ENCODE data around the gene TNFRSF8.

Gene TNFRSF8

DNA sequence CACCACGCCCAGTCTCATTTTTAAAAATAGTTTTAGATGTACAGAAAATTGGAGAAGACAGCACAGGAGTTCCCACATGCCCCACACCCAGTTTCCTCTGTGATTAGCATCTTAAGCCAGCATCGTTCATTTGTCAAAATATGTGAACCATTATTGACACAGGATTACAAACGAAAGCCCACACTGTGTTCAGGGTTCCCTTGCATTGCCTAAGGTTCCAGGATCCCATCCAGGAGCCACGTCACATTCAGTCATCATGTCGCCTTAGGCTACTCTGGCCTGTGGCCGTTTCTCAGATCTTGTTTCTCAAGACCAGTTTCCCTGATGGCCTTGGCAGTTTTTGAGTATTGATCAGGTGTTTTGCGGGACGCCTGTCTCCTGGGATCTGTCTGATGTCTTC lies 69.0 kb downstream of the TNFRSF8 start:
- DNase-seq (ENCODE audit: insufficient read length, low spot score) (no peak), FAIRE-seq (no peak)
- TF ChIP-seq POLR2A (IDR thresholded peaks at IDR 0.05; ENCODE audit: low read depth, low read length), result no peak

DNA sequence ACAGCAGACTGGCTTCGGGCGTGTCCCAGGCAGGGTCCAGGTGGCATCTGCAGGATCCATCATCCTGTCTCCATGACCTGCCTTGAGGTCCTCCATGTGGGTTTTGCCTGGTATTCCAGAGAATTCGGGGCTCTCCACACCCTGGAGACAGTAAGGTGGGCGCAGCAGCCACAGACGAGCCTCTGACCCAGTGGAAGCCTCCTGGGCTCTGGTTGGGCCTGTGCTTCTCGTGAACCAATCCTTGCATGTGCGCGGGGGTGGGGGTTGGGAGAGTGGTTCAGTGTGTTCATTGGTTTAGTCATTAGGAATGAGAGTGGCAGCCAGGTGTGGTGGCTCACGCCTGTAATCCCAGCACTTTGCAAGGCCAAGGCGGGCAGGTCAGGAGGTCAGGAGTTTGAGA lies 71.6 kb downstream of the TNFRSF8 start:
- FAIRE-seq (no peak), DNase-seq (ENCODE audit: insufficient read length, low spot score) (no peak)
- no peak for TF ChIP-seq POLR2A (IDR thresholded peaks at IDR 0.05; ENCODE audit: low read depth, low read length)

DNA sequence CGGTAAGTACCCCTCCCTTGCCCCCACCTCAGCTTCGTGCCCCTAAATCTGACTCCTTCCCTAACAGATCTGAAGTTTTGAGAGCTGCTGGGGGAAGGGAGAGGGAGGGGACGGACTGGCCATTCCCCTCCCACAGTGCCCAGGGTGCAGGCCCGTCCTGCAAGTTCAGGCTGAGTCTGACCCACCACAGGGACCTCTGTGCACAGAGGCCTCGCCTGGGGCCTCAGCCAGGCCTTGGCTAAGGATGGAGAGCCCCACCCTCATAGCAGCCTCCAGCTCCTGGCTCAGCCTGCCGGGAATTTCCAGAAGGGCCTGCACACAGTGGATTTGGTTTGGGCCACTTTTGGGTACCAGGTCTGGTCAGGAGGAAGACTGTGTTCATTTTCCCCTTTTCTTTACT lies 72.5 kb downstream of the TNFRSF8 start:
- FAIRE-seq, result no peak
- DNase-seq (ENCODE audit: insufficient read length, low spot score), result no peak
- TF ChIP-seq POLR2A (IDR thresholded peaks at IDR 0.05; ENCODE audit: low read depth, low read length), result no peak

GRCh38 chr1:12136916-12137610 lies 74.0 kb downstream of the TNFRSF8 start:
- no peak for TF ChIP-seq POLR2A (IDR thresholded peaks at IDR 0.05; ENCODE audit: low read depth, low read length)
- FAIRE-seq (no peak), DNase-seq (ENCODE audit: insufficient read length, low spot score) (no peak)

DNA sequence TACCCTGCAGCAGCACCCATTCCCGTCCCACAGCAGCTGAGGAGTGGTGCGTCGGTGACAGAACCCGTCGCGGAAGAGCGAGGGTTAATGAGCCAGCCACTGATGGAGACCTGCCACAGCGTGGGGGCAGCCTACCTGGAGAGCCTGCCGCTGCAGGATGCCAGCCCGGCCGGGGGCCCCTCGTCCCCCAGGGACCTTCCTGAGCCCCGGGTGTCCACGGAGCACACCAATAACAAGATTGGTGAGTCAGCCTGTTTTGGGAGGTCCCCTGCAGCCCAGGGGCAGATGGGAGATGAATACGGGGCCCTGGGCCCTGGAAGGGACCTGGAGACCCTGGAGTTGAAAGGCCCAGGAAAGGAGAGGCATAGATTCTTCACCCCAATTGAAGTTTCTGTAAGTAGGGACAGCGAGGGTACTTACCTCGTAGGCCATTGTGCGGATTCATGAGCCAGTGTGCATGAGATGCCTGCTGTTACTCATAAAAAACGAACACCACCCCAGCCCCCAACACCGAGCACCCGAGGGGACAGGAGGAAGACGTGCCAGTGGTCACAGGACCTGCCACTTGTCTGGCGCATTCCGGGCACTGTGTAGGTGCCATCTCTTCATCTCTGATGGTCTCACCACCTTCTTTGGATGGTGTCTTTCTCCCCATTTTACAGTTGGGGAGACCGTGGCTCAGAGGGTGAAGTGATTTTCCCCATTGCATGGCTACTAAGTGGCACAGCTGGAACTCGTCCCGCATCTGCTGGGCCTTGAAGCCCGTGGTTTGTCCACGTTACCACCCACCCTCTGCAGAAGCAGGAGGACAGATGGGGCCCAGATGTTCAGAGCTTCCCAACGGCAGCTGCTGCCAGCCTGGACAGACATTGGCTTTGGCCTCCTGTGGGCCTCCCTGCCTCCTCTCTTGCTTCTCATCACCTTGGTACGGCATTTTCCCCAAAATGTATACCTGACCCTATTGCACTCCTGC lies 75.4 kb downstream of the TNFRSF8 start:
- FAIRE-seq (no peak), DNase-seq (ENCODE audit: insufficient read length, low spot score) (no peak)
- TF ChIP-seq POLR2A (IDR thresholded peaks at IDR 0.05; ENCODE audit: low read depth, low read length), result no peak

- FAIRE-seq, result no peak
- TF ChIP-seq POLR2A (IDR thresholded peaks at IDR 0.05; ENCODE audit: low read depth, low read length), result no peak
- no peak for DNase-seq (ENCODE audit: insufficient read length, low spot score)
Observed at GRCh38 chr1:12140016-12140415, 76.9 kb downstream of the TNFRSF8 start.

- FAIRE-seq (no peak), DNase-seq (ENCODE audit: insufficient read length, low spot score) (no peak)
- TF ChIP-seq POLR2A (IDR thresholded peaks at IDR 0.05; ENCODE audit: low read depth, low read length), result no peak
Observed at GRCh38 chr1:12140515-12141162, 77.5 kb downstream of the TNFRSF8 start.

DNA sequence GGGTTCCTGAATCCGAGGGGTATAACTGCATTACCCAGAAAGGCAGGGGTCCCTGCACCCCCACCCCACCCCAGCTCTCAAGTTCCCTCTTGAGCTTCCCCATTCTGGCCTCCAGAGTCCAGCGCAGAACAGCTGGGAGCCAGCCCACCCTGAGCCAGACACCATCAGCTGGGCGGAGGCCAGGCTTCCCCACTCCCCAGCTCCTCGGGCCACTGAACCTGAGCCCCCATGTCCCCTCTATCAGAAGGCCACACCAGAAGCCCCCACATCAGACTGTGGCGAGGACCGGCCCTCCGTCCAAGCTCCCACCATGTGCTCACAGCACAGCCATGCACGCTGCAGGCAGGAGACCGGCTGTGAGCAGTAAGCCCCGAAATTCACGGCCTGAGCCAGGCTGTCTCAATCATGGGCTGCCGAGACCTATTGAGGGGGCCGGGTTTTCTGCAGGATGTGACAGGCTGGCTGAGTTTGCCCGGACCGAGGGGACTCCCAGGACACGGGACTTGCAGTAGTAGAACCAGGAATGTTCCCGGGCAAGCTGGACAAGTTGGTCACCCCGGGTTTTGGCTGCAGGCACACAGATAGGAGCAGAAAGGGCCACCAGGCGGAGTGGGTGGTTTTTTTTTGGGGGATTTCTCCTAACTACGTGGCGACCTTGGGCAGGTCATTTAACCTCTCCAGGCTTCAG lies 78.2 kb downstream of the TNFRSF8 start:
- no peak for FAIRE-seq
- no peak for TF ChIP-seq POLR2A (IDR thresholded peaks at IDR 0.05; ENCODE audit: low read depth, low read length)
- DNase-seq (ENCODE audit: insufficient read length, low spot score), result no peak

DNA sequence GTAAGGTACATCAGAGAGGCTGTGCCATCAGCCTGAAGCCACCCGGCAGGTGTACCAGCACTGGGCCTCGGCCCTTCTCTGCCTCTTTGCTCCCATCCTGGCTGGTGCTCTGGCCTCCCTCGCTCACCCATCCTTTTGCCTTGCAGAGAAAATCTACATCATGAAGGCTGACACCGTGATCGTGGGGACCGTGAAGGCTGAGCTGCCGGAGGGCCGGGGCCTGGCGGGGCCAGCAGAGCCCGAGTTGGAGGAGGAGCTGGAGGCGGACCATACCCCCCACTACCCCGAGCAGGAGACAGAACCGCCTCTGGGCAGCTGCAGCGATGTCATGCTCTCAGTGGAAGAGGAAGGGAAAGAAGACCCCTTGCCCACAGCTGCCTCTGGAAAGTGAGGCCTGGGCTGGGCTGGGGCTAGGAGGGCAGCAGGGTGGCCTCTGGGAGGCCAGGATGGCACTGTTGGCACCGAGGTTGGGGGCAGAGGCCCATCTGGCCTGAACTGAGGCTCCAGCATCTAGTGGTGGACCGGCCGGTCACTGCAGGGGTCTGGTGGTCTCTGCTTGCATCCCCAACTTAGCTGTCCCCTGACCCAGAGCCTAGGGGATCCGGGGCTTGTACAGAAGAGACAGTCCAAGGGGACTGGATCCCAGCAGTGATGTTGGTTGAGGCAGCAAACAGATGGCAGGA lies 79.2 kb downstream of the TNFRSF8 start:
- DNase-seq (ENCODE audit: insufficient read length, low spot score) (no peak), FAIRE-seq (no peak)
- no peak for TF ChIP-seq POLR2A (IDR thresholded peaks at IDR 0.05; ENCODE audit: low read depth, low read length)

GRCh38 chr1:12142891-12143630 lies 80.0 kb downstream of the TNFRSF8 start:
- no peak for DNase-seq (ENCODE audit: insufficient read length, low spot score)
- TF ChIP-seq POLR2A (IDR thresholded peaks at IDR 0.05; ENCODE audit: low read depth, low read length), result no peak
- no peak for FAIRE-seq

DNA sequence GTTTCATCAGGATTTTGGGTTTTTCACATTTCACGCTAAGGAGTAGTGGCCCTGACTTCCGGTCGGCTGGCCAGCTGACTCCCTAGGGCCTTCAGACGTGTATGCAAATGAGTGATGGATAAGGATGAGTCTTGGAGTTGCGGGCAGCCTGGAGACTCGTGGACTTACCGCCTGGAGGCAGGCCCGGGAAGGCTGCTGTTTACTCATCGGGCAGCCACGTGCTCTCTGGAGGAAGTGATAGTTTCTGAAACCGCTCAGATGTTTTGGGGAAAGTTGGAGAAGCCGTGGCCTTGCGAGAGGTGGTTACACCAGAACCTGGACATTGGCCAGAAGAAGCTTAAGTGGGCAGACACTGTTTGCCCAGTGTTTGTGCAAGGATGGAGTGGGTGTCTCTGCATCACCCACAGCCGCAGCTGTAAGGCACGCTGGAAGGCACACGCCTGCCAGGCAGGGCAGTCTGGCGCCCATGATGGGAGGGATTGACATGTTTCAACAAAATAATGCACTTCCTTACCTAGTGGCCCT lies 80.6 kb downstream of the TNFRSF8 start:
- FAIRE-seq, result peak; percentile 75
- DNase-seq (ENCODE audit: insufficient read length, low spot score), result peak; percentile 80
- TF ChIP-seq POLR2A (IDR thresholded peaks at IDR 0.05; ENCODE audit: low read depth, low read length), result no peak

GRCh38 chr1:12144236-12144635 lies 81.1 kb downstream of the TNFRSF8 start:
- TF ChIP-seq POLR2A (IDR thresholded peaks at IDR 0.05; ENCODE audit: low read depth, low read length), result no peak
- no peak for FAIRE-seq

More at GRCh38 chr1:12144236-12144635, 81.1 kb downstream of the TNFRSF8 start:
- DNase-seq (ENCODE audit: insufficient read length, low spot score), result no peak
